ENCODE measurements around the gene ZNF20.

GRCh38 chr19:12140545-12141404 is 625 bp upstream of the ZNF20 start:
- TF ChIP-seq EZH2 (IDR thresholded peaks at IDR 0.05; ENCODE audit: insufficient read depth, poor library complexity, severe bottlenecking) (no peak), EZH2phosphoT487 (IDR thresholded peaks at IDR 0.05; ENCODE audit: insufficient read depth, low read depth) (no peak)
